Measurements from ENCODE around the gene CAMK2A. TPM values are rescaled to one million over a fixed set of nuclear protein-coding genes. Genes with fewer than 3 reads are reported as not detected.

The CAMK2A gene
- total RNA-seq, 4 donors from 2014 or later, result 1.4 to 6.9 (median 3.6) TPM

- no peak for TF ChIP-seq POLR2A (IDR thresholded peaks at IDR 0.05)
- TF ChIP-seq, protein P1, sequence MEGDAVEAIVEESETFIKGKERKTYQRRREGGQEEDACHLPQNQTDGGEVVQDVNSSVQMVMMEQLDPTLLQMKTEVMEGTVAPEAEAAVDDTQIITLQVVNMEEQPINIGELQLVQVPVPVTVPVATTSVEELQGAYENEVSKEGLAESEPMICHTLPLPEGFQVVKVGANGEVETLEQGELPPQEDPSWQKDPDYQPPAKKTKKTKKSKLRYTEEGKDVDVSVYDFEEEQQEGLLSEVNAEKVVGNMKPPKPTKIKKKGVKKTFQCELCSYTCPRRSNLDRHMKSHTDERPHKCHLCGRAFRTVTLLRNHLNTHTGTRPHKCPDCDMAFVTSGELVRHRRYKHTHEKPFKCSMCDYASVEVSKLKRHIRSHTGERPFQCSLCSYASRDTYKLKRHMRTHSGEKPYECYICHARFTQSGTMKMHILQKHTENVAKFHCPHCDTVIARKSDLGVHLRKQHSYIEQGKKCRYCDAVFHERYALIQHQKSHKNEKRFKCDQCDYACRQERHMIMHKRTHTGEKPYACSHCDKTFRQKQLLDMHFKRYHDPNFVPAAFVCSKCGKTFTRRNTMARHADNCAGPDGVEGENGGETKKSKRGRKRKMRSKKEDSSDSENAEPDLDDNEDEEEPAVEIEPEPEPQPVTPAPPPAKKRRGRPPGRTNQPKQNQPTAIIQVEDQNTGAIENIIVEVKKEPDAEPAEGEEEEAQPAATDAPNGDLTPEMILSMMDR (IDR thresholded peaks at IDR 0.05), result no peak
- no peak for TF ChIP-seq EP300 (IDR thresholded peaks at IDR 0.05)
- no peak for TF ChIP-seq POLR2AphosphoS5 (IDR thresholded peaks at IDR 0.05)
- Histone ChIP-seq H3K4me3 (no peak overlapping the region), H3K9me3 (no peaks in the 10 kb centered on the region), H3K36me3 (peaks cover 0 to 12% of the 10 kb centered on the region in 2 donors), H3K4me1 (no peaks in the 10 kb centered on the region), H3K27ac (no peak overlapping the region), H3K27me3 (no peaks in the 10 kb centered on the region)
- ATAC-seq, result no peak
- 58% methylated on average over 2 of the region's 11 CpGs; no CpG with 5 or more reads in 1 of the 2 donors for WGBS, 2 donors (ENCODE audit: low coverage in 1 of 2)
These were observed 61.8 kb downstream of the CAMK2A start for GRCh38 chr5:150227606-150228273.

DNA sequence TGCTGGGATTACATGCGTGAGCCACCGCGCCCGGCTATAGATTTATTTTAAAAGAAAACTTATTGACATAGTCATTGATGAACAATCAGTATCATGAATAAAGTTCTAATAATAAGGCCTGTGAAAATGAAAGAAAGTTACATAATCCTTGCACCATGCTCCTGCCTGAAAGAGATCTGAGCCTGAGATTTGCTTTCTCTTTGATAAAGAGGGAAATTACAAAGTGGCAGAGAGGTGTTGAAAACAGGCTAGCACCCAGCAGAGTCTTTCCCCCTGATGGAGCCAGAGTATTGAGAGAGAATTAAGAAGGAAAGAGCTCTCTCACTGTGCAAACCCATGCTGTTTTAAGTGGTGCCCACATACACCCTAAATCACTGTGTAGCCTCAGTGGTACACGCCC, 62.5 kb downstream of the CAMK2A start:
- ATAC-seq, result no peak
- TF ChIP-seq POLR2AphosphoS5 (IDR thresholded peaks at IDR 0.05), result no peak
- no peak for TF ChIP-seq POLR2A (IDR thresholded peaks at IDR 0.05)
- TF ChIP-seq, protein P1 (IDR thresholded peaks at IDR 0.05), result no peak
- no peak for TF ChIP-seq EP300 (IDR thresholded peaks at IDR 0.05)
- H3K27ac ChIP-seq, result no peak overlapping the region
- H3K9me3 ChIP-seq, result no peaks in the 10 kb centered on the region
- H3K4me1 ChIP-seq, result no peaks in the 10 kb centered on the region
- H3K4me3 ChIP-seq, result no peak overlapping the region
- peaks cover 0 to 12% of the 10 kb centered on the region in 2 donors for H3K36me3 ChIP-seq
- H3K27me3 ChIP-seq, result no peaks in the 10 kb centered on the region
- 100% methylated on average over 1 of the region's 5 CpGs; no CpG with 5 or more reads in 1 of the 2 donors for WGBS, 2 donors (ENCODE audit: low coverage in 1 of 2)

DNA sequence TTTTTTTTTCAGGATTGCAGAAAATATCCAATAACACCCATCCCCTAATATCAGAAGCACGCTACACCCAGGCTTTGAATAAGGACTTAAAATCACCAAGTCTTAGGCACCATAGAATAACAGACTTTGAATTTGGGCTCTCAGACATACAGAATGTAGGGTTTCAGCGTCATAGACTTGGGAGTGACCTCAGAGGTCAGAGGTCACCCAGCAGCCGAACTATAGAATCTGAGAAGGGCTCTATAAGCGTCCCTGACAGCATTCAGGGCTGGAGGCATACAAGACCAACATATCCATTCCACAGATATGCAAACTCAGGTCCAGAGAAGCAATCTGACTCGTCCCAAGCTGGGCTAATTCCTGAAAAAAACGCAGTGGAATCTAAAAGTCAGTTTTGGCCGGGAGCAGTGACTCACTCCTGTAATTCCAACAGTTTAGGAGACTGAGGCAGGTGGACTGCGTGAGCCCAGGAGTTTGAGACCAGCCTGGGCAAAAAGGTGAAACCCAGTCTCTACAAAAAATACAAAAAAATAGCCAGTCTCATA, 65.0 kb downstream of the CAMK2A start:
- no peaks in the 10 kb centered on the region for H3K27me3 ChIP-seq
- no peak for ATAC-seq
- TF ChIP-seq POLR2A (IDR thresholded peaks at IDR 0.05), result no peak
- TF ChIP-seq EP300 (IDR thresholded peaks at IDR 0.05), result no peak
- TF ChIP-seq, protein P1 (IDR thresholded peaks at IDR 0.05), result no peak
- no peak for TF ChIP-seq POLR2AphosphoS5 (IDR thresholded peaks at IDR 0.05)
- H3K27ac ChIP-seq, result no peak overlapping the region
- H3K4me1 ChIP-seq, result no peaks in the 10 kb centered on the region
- no peaks in the 10 kb centered on the region for H3K9me3 ChIP-seq
- 46 to 71% methylated on average over 6 to 7 of the region's 8 CpGs for WGBS, 2 donors (ENCODE audit: low coverage in 1 of 2)
- no peak overlapping the region for H3K4me3 ChIP-seq
- peaks cover 0 to 12% of the 10 kb centered on the region in 2 donors for H3K36me3 ChIP-seq

DNA sequence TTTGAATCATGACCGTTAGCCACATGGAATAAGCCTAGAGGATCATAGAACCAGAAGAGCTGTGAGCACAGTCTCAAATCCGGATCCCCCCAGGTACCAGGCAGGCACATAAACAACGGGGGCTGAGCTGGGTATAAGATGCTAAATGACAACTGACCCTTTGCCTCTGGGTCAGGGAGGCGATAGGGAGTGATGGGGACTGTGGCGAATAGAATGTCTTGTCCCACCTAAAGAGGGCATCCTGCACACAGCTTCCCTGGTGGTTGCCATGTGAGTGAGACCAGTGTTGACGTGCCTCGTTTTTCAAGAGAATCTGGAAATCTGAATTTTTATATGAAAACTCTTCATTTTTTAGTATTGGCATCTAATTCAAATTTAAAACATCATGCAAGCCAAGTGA, 66.1 kb downstream of the CAMK2A start:
- Histone ChIP-seq H3K4me3 (no peak overlapping the region), H3K36me3 (peaks cover 0 to 9% of the 10 kb centered on the region in 2 donors), H3K9me3 (no peaks in the 10 kb centered on the region), H3K4me1 (peaks cover 0 to 2% (median 0%) of the 10 kb centered on the region in 3 donors), H3K27me3 (no peaks in the 10 kb centered on the region), H3K27ac (no peak overlapping the region)
- TF ChIP-seq POLR2AphosphoS5 (IDR thresholded peaks at IDR 0.05) (no peak), EP300 (IDR thresholded peaks at IDR 0.05) (no peak), POLR2A (IDR thresholded peaks at IDR 0.05) (no peak)
- TF ChIP-seq, protein P1 (IDR thresholded peaks at IDR 0.05), result no peak
- 82 to 84% methylated on average over 6 to 7 of the region's 7 CpGs for WGBS, 2 donors (ENCODE audit: low coverage in 1 of 2)
- ATAC-seq, result no peak

DNA sequence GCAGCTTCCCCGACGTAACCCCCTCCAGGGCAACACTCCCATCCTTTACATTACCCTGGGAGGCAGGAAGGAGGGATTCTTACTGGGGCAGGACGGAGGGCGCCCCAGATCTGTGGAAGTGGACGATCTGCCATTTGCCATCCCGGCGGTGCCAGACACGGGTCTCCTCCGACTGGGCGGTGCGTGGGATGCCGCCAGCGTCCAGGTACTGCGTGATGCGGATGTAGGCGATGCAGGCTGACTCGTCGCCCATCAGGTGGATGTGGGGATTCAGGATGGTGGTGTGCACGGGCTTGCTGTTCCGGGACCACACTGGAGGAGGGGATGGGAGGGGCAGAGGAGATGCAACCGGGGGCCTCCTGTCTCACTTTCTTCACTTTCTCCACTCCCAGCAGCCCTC, 66.7 kb downstream of the CAMK2A start:
- ATAC-seq, result no peak
- no peak overlapping the region for H3K27ac ChIP-seq
- H3K4me3 ChIP-seq, result no peak overlapping the region
- H3K9me3 ChIP-seq, result no peaks in the 10 kb centered on the region
- peaks cover 0 to 4% of the 10 kb centered on the region in 2 donors for H3K36me3 ChIP-seq
- TF ChIP-seq EP300 (IDR thresholded peaks at IDR 0.05), result no peak
- no peaks in the 10 kb centered on the region for H3K27me3 ChIP-seq
- H3K4me1 ChIP-seq, result peaks cover 0 to 8% (median 2%) of the 10 kb centered on the region in 3 donors
- WGBS, 2 donors (ENCODE audit: low coverage in 1 of 2), result 96% methylated on average over 4 of the region's 21 CpGs; no CpG with 5 or more reads in 1 of the 2 donors

Measured in gastroesophageal sphincter (tissue), 4 donors.